HCT116 (cell line): Measurements from ENCODE around the gene AHRR. TPM values are rescaled to one million over a fixed set of nuclear protein-coding genes. Genes with fewer than 3 reads are reported as not detected.

Experiments used
- ATAC-seq: fragments of 200-7000 bp; cut with Tn5 transposase; 2 replicates; pipeline ENCODE4 v1.9.1; 2020; ENCODE audit warnings: mild to moderate bottlenecking, moderate library complexity
- BruUV-seq: library from RNA; stranded (reverse); fragments of 400-500 nt; replicated peaks from 2 replicates; lab custom pipeline; 2021; lab: Mats Ljungman, UMichigan
- CTCF ChIA-PET: fragments of 300-600 bp; sonication (Branson Sonifier 250); formaldehyde crosslinking; loops from one replicate; lab custom pipeline; 2021; ENCODE audit warnings: antibody characterized with exemption; lab: Charles Lee
- POLR2A ChIA-PET: fragments of 300-600, 350-600 bp; sonication (Branson Sonifier 250); formaldehyde crosslinking; loops from one replicate; lab custom pipeline; 2021; ENCODE audit warnings: antibody characterized with exemption; lab: Charles Lee
- RAD21 ChIA-PET, 2 experiments: fragments of 300-600 bp; sonication (Branson Sonifier 250); formaldehyde crosslinking; loops; one replicate each; lab custom pipeline; 2023; ENCODE audit warnings: low total read pairs in 2 of 2; ENCODE audit not compliant: uncharacterized antibody in 2 of 2, unreplicated experiment in 2 of 2, low non-redundant PET in 1 of 2; lab: Charles Lee
- DNase-seq: peaks from one replicate; pipeline ENCODE4 v3.0.0-alpha.2; 2010; ENCODE audit warnings: low read depth, low spot score
- H2AFZ ChIP-seq: fragments of 200-600 bp; shearing (Covaris generic), sonication (generic); 2 replicates; pipeline ENCODE4 v1.6.1; 2017; ENCODE audit warnings: low read depth, mixed run types, mixed read lengths, antibody characterized with exemption, low read length; ENCODE audit not compliant: poor library complexity, severe bottlenecking
- H3K27ac ChIP-seq: 2 replicates; pipeline ENCODE4 v1.5.1; 2012; ENCODE audit warnings: low read depth, low read length
- H3K27me3 ChIP-seq: fragments of 200-600 bp; sonication (generic); 2 replicates; pipeline ENCODE4 v1.6.1; 2016; ENCODE audit warnings: mixed run types, low read length, mixed read lengths; ENCODE audit not compliant: insufficient read depth
- H3K36me3 ChIP-seq, 2 experiments: fragments of 200-500 bp in 1 of 2; fragments of 200-600 bp in 1 of 2; sonication (Bioruptor generic) in 1 of 2; sonication (generic) in 1 of 2; 2 replicates each; pipeline versions ENCODE4 v1.5.1 to v1.6.1; 2014 to 2016; ENCODE audit warnings: low read length in 2 of 2, inconsistent platforms in 1 of 2, mixed read lengths in 1 of 2, mixed run types in 1 of 2; ENCODE audit not compliant: insufficient read depth in 2 of 2, control insufficient read depth in 1 of 2
- H3K4me1 ChIP-seq, 2 experiments: fragments of 200-600 bp in 1 of 2; sonication (generic) in 1 of 2; 2 replicates each; pipeline versions ENCODE4 v1.5.1 to v1.6.1; 2012 to 2017; ENCODE audit warnings: low read length in 2 of 2, inconsistent platforms in 1 of 2, mild to moderate bottlenecking in 1 of 2, mixed read lengths in 1 of 2, mixed run types in 1 of 2, moderate library complexity in 1 of 2; ENCODE audit not compliant: insufficient read depth in 2 of 2, control insufficient read depth in 1 of 2
- H3K4me2 ChIP-seq: fragments of 200-600 bp; sonication (generic); 2 replicates; pipeline ENCODE4 v1.6.1; 2017; ENCODE audit warnings: mixed run types, low read length, mixed read lengths
- H3K4me3 ChIP-seq, 2 experiments: fragments of 200-600 bp in 1 of 2; sonication (generic) in 1 of 2; replicated peaks in 1 of 2; 2 replicates each; pipeline ENCODE4 v1.5.1; 2011 to 2016; ENCODE audit warnings: low read length in 2 of 2, control low read depth in 1 of 2, low read depth in 1 of 2, mild to moderate bottlenecking in 1 of 2, mixed read lengths in 1 of 2, mixed run types in 1 of 2
- H3K79me2 ChIP-seq: fragments of 200-600 bp; sonication (generic); 2 replicates; pipeline ENCODE4 v1.6.1; 2017; ENCODE audit warnings: mild to moderate bottlenecking, mixed run types, low read length, moderate library complexity, mixed read lengths; ENCODE audit not compliant: insufficient read depth
- H3K9ac ChIP-seq: fragments of 200-600 bp; sonication (generic); 2 replicates; pipeline ENCODE4 v1.6.1; 2016; ENCODE audit warnings: low read length, mixed read lengths
- H3K9me2 ChIP-seq: fragments of 200-600 bp; sonication (generic), shearing (Covaris generic); 2 replicates; pipeline ENCODE4 v1.6.1; 2017; ENCODE audit warnings: mixed run types, mild to moderate bottlenecking, moderate library complexity; ENCODE audit not compliant: insufficient read depth
- H3K9me3 ChIP-seq, 2 experiments: fragments of 200-500 bp in 1 of 2; fragments of 200-600 bp in 1 of 2; sonication (Bioruptor generic) in 1 of 2; sonication (generic) in 1 of 2; 2 replicates each; pipeline ENCODE4 v1.6.1; 2014 to 2017; ENCODE audit warnings: low read length in 2 of 2, mixed read lengths in 2 of 2, inconsistent platforms in 1 of 2, low read depth in 1 of 2, mild to moderate bottlenecking in 1 of 2, mixed run types in 1 of 2, moderate library complexity in 1 of 2; ENCODE audit not compliant: control insufficient read depth in 1 of 2, insufficient read depth in 1 of 2
- H4K20me1 ChIP-seq: fragments of 200-600 bp; sonication (generic), shearing (Covaris generic); 2 replicates; pipeline ENCODE4 v1.6.1; 2017; ENCODE audit warnings: mixed run types, mild to moderate bottlenecking, moderate library complexity; ENCODE audit not compliant: insufficient read depth
- CBX3 ChIP-seq: IDR thresholded peaks from 2 replicates; pipeline ENCODE4 v1.6.1; 2012; ENCODE audit warnings: low read depth
- CEBPB ChIP-seq: IDR thresholded peaks from 2 replicates; pipeline ENCODE4 v1.6.1; 2012; ENCODE audit warnings: low read depth
- EGR1 ChIP-seq: IDR thresholded peaks from 2 replicates; pipeline ENCODE4 v1.6.1; 2012; ENCODE audit warnings: low read depth
- ELF1 ChIP-seq: IDR thresholded peaks from 2 replicates; pipeline ENCODE4 v1.6.1; 2012; ENCODE audit warnings: low read depth, borderline replicate concordance
- EZH2 ChIP-seq: fragments of 200-600 bp; sonication (generic); IDR thresholded peaks from 2 replicates; pipeline ENCODE4 v1.6.1; 2017; ENCODE audit warnings: antibody characterized with exemption, mixed run types
- FOSL1 ChIP-seq: IDR thresholded peaks from 2 replicates; pipeline ENCODE4 v1.6.1; 2012; ENCODE audit warnings: low read depth
- JUND ChIP-seq: IDR thresholded peaks from 2 replicates; pipeline ENCODE4 v1.6.1; 2012
- POLR2A ChIP-seq: IDR thresholded peaks from 2 replicates; pipeline ENCODE4 v1.7.0; 2011; ENCODE audit warnings: borderline replicate concordance; ENCODE audit not compliant: insufficient read depth, insufficient read length; ENCODE audit errors: extremely low read depth
- POLR2AphosphoS5 ChIP-seq: IDR thresholded peaks from 2 replicates; pipeline ENCODE4 v1.6.1; 2011; ENCODE audit warnings: mild to moderate bottlenecking, low read depth, low read length, moderate library complexity
- RAD21 ChIP-seq: IDR thresholded peaks from 2 replicates; pipeline ENCODE4 v1.6.1; 2012; ENCODE audit warnings: low read depth, mild to moderate bottlenecking
- SIN3A ChIP-seq: IDR thresholded peaks from 2 replicates; pipeline ENCODE4 v1.6.1; 2012; ENCODE audit warnings: low read depth
- SRF ChIP-seq: IDR thresholded peaks from 2 replicates; pipeline ENCODE4 v1.6.1; 2012; ENCODE audit warnings: low read depth
- YY1 ChIP-seq: IDR thresholded peaks from 2 replicates; pipeline ENCODE4 v1.6.1; 2011; ENCODE audit warnings: low read length, low read depth, moderate library complexity, mild to moderate bottlenecking; ENCODE audit not compliant: insufficient replicate concordance; ENCODE audit errors: extremely low read depth
- ZFX ChIP-seq: fragments of 450-650 bp; IDR thresholded peaks from 2 replicates; pipeline ENCODE4 v1.6.1; 2017
- intact Hi-C: fragments of 100-400 bp; cut with micrococcal nuclease; formaldehyde crosslinking; loops from 2 replicates; pipeline ENCODE4 v1.10.0; 2022
- total RNA-seq: library from RNA; stranded (reverse); gene quantifications from one replicate; pipeline ENCODE4 v1.2.1, GENCODE V29; 2021; ENCODE audit not compliant: unreplicated experiment
- TF ChIP-seq, protein P1 (sequence below): IDR thresholded peaks from 2 replicates; pipeline ENCODE4 v1.6.1; 2012
- TF ChIP-seq, protein P2 (sequence below): IDR thresholded peaks from 2 replicates; pipeline ENCODE4 v1.6.1; 2012
- TF ChIP-seq, protein P3 (sequence below): IDR thresholded peaks from 2 replicates; pipeline ENCODE4 v1.6.1; 2012; ENCODE audit warnings: low read depth

AHRR gene
- total RNA-seq, 1 experiment from 2014 or later = 12.7 TPM

DNA sequence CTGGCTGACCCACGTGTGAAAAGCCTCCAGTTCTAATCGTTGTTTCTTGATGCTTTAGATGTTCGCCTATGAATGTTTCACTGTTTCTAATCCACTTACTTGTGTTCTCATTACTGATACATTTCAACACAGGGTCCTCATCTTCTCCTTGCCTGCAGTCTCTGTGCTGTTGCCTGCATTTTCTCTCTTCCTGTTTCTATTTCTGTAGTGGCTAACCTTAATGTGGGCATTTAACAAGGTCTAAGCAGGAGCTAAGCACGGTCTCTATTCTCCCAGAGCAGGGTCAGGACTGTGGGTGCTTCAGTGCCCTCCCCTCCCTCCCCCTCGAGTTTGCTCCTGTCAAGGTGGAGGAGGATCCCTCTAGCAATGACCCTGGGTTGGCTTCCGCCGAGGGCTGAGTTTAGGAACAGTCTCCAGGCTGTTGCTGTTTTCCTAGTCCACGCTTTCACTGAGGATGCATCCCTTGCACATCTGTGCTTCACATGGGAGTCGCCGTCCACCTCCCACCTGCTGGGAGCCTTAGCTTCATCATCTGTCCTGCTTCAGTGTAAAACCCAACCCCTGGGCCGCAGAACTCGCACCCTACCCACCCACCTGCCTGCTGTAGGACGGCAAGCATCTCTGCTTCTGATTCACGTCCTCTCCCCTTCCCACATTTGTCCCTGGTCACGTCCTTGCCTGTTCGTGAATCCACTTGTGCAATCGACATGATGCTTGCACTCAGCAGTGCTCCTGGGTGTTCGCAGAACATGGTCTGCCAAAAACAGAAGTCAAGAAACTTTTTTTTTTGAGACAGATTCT lies 119.1 kb downstream of the AHRR start:
- RAD21 ChIA-PET = no interaction called here
- no peak overlapping the region for H3K27ac ChIP-seq
- H3K4me2 ChIP-seq = no peak overlapping the region
- POLR2A ChIA-PET = no interaction called here
- H3K36me3 ChIP-seq = no peaks in the 10 kb centered on the region
- H3K9ac ChIP-seq = no peak overlapping the region
- no peaks in the 10 kb centered on the region for H3K27me3 ChIP-seq
- no peak overlapping the region for H3K4me3 ChIP-seq
- intact Hi-C loops = loop anchor here (10.0 kb wide), 2 partner anchors 464 to 724 kb away; no protein-coding TSS in a partner anchor
- no peaks in the 10 kb centered on the region for H3K9me2 ChIP-seq
- 0 out of 2 replicates have a peak, but pooled peaks cover 3% of the 10 kb centered on the region for H4K20me1 ChIP-seq
- CTCF ChIA-PET = interaction anchor here (1.4 kb wide), 1 partner anchor 27 kb away, joined by 3 read pairs; no protein-coding TSS in a partner anchor
- TF ChIP-seq, protein P1, sequence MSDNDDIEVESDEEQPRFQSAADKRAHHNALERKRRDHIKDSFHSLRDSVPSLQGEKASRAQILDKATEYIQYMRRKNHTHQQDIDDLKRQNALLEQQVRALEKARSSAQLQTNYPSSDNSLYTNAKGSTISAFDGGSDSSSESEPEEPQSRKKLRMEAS = no peak
- no peak for TF ChIP-seq SRF
- TF ChIP-seq EZH2 = no peak
- no peak for TF ChIP-seq EGR1
- no peak for TF ChIP-seq FOSL1
- no peak for TF ChIP-seq SIN3A
- TF ChIP-seq POLR2A = no peak
- no peak for TF ChIP-seq CEBPB
- TF ChIP-seq JUND = no peak
- TF ChIP-seq, all 23 proteins: peak for 0
- no TSS peak for BruUV-seq
- Histone ChIP-seq H2AFZ (no peak overlapping the region), H3K9me3 (no peaks in the 10 kb centered on the region), H3K4me1 (peaks cover 12 to 22% of the 10 kb centered on the region in 2 experiments), H3K79me2 (peaks cover 30% of the 10 kb centered on the region)
- DNase-seq (no peak), ATAC-seq (no peak)

DNA sequence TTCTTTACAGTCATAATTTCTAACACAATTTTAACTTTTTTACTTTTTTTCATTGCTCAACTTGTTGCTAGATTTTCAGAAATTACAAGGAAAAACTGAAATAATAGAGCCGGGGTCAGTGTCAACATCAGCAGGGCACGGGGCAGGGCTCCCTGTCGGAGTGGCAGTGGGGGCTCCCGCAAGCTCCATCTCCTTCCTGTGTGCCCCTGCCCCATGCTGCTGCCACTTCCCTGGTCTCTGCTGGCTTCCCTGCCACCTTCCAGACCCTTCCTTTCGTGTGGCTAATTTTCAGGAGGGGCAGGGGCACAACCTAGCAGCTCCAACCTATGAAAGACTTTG lies 120.5 kb downstream of the AHRR start:
- Histone ChIP-seq H3K9me2 (no peaks in the 10 kb centered on the region), H2AFZ (no peak overlapping the region), H3K4me3 (peak overlapping the region; percentile 98 to 99), H3K27ac (peak overlapping the region; percentile 86; the same call in 1 of the 2 replicates), H3K4me2 (peak overlapping the region; percentile 99), H3K27me3 (no peaks in the 10 kb centered on the region), H4K20me1 (0 out of 2 replicates have a peak, but pooled peaks cover 3% of the 10 kb centered on the region), H3K9me3 (no peaks in the 10 kb centered on the region), H3K79me2 (peaks cover 38% of the 10 kb centered on the region), H3K36me3 (peaks cover under 1 to 3% of the 10 kb centered on the region in 2 experiments; a peak in 2 of 4 replicates), H3K9ac (peak overlapping the region; percentile 87), H3K4me1 (peaks cover 12 to 30% of the 10 kb centered on the region in 2 experiments)
- ATAC-seq (no peak), DNase-seq (no peak)
- ChIA-PET RAD21 (no interaction called here), CTCF (interaction anchor here (1.5 kb wide), 1 partner anchor 28 kb away, joined by 4 read pairs; no protein-coding TSS in a partner anchor), POLR2A (interaction anchor here (0.7 kb wide), 1 partner anchor 918 kb away, joined by 3 read pairs; no protein-coding TSS in a partner anchor)
- intact Hi-C loops = loop anchor here (10.0 kb wide), 2 partner anchors 463 to 723 kb away; no protein-coding TSS in a partner anchor
- no TSS peak for BruUV-seq
- TF ChIP-seq CBX3 = no peak
- TF ChIP-seq SIN3A = no peak
- TF ChIP-seq POLR2A = no peak
- no peak for TF ChIP-seq JUND
- no peak for TF ChIP-seq CEBPB
- no peak for TF ChIP-seq SRF
- TF ChIP-seq ELF1 = no peak
- TF ChIP-seq EZH2 = no peak
- TF ChIP-seq, protein P2, sequence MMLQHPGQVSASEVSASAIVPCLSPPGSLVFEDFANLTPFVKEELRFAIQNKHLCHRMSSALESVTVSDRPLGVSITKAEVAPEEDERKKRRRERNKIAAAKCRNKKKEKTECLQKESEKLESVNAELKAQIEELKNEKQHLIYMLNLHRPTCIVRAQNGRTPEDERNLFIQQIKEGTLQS = no peak
- no peak for TF ChIP-seq POLR2AphosphoS5
- no peak for TF ChIP-seq YY1
- TF ChIP-seq EGR1 = no peak
- no peak for TF ChIP-seq ZFX
- TF ChIP-seq, protein P3, sequence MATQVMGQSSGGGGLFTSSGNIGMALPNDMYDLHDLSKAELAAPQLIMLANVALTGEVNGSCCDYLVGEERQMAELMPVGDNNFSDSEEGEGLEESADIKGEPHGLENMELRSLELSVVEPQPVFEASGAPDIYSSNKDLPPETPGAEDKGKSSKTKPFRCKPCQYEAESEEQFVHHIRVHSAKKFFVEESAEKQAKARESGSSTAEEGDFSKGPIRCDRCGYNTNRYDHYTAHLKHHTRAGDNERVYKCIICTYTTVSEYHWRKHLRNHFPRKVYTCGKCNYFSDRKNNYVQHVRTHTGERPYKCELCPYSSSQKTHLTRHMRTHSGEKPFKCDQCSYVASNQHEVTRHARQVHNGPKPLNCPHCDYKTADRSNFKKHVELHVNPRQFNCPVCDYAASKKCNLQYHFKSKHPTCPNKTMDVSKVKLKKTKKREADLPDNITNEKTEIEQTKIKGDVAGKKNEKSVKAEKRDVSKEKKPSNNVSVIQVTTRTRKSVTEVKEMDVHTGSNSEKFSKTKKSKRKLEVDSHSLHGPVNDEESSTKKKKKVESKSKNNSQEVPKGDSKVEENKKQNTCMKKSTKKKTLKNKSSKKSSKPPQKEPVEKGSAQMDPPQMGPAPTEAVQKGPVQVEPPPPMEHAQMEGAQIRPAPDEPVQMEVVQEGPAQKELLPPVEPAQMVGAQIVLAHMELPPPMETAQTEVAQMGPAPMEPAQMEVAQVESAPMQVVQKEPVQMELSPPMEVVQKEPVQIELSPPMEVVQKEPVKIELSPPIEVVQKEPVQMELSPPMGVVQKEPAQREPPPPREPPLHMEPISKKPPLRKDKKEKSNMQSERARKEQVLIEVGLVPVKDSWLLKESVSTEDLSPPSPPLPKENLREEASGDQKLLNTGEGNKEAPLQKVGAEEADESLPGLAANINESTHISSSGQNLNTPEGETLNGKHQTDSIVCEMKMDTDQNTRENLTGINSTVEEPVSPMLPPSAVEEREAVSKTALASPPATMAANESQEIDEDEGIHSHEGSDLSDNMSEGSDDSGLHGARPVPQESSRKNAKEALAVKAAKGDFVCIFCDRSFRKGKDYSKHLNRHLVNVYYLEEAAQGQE = no peak
- TF ChIP-seq RAD21 = no peak
